ENCODE measurements around the gene RBM33.
A peak's percentile ranks its signal among the peaks of the same experiment; 100 is the strongest.

RBM33 gene

DNA sequence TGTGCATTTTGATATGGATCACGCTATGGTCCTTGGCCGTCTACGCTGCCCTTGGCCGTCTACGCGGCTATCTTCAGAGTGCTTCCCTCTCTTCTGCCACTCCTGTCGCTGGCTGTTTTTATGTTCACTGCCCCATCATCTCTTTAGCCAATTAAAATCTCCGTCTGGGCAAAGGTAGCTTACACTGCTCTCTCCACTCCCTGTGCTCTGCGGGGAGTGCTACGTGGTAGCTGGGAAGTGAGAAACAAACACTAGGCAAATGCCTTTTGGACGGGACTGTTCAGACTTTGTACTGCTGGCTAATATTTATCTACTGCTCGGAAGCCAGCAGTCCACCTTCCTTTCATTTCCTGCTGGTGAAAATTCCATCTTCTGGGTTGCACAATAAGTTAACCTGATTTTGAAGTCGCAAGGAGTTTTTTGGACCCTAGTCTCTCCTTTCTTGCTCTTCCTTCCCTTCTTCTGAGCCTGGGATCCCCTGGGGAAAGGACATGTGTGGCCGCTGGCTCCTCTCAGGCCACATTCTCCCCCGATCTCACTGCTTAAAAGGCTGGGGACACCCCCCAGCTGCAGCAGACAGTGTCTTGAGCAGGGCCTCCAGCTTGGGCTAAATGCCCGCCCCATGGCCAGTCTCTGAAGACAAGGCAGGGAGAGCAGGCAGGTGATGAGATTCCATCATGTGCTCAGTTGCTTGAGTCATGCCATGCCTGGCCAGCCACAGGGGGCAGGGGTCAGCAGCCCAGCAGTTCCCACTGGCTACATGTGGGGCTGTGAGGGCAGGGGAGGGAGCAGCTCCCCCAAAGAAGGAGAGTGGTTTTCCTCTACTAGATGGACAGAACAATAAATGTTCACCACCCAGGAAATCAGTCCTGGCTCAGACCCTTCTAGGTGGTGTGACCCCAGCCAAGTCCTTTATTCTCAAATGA is 25.5 kb upstream of the RBM33 start:
- DNase-seq, result no peak
- TF ChIP-seq POLR2A (IDR thresholded peaks at IDR 0.05; ENCODE audit: low read length), result no peak
- TF ChIP-seq GATA1 (IDR thresholded peaks at IDR 0.05; ENCODE audit: low read depth, low read length), result no peak

DNA sequence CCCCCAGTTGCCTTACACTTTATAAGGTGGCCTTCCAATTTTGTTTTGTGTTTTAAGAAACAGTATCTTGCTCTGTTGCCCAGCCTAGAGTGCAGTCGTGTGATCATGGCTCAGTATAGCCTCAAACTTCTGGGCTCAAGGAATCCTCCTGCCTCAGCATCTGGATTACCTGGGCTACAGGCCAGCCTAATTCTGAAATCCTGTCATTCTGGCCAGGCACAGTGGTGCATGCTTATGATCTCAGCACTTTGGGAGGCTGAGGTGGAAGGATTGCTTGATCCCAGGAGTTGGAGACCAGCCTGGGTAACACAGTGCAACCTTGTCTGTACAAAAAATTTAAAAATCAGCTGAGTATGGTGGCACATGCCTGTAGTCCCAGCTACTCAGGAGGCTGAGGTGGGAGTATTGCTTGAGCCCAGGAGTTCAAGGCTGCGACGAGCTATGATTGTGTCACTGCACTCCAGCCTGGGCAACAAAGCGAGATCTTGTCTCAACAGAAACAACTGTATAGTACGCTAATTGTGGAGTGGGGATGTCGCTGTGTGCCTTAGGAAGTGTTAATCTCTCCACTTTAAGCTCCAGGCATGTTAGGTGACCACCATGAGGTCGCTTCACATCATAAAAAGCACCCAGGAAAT is 24.7 kb upstream of the RBM33 start:
- no peak for DNase-seq
- TF ChIP-seq GATA1 (IDR thresholded peaks at IDR 0.05; ENCODE audit: low read depth, low read length) (no peak), POLR2A (IDR thresholded peaks at IDR 0.05; ENCODE audit: low read length) (no peak)

DNA sequence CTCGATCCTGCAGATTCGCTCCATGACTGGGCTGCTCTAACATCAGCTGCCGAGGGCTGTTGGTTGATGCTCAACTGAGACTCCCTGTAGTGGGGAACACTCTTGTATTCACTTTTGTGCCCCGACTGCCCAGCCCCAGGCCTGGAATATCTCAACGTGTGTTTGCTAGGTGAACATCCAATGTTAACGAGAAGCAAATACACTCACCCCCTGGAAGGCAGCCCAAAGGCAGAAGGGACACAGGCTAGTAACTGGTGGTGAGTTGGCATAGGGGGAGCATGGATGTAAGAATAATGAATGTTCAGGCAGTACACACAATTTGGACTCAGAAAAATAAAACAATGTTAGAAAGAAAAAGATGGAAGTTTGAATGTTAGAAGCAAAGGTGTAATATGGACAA is 24.0 kb upstream of the RBM33 start:
- DNase-seq, result no peak
- no peak for TF ChIP-seq GATA1 (IDR thresholded peaks at IDR 0.05; ENCODE audit: low read depth, low read length)
- TF ChIP-seq POLR2A (IDR thresholded peaks at IDR 0.05; ENCODE audit: low read length), result no peak

DNA sequence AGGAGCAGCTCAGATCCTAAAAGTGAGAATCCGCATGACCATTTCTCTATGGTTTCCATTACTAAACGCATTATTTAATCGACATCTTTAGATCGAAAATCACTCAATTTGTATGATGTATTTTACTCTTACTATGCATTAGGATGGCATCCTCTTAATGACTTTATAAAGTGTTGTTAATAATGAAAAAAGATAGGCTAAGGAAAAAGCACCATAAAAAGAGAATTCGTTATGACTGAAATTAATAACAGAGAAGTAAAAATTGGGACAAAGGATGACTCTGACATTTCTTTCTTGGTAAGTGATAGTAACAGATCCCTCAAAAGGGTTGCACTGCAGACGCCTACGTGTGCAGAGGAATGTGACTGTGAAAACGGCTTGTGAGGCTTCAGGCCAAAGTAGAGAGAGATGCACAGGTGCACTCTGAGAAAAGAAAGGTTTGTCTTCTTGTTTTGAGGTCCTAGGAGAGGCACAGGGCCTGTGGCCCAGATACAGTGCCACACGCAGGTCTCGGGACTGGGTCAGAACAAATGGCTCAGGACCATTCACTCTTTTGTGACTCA is 23.0 kb upstream of the RBM33 start:
- TF ChIP-seq GATA1 (IDR thresholded peaks at IDR 0.05; ENCODE audit: low read depth, low read length) (no peak), POLR2A (IDR thresholded peaks at IDR 0.05; ENCODE audit: low read length) (no peak)
- no peak for DNase-seq

DNA sequence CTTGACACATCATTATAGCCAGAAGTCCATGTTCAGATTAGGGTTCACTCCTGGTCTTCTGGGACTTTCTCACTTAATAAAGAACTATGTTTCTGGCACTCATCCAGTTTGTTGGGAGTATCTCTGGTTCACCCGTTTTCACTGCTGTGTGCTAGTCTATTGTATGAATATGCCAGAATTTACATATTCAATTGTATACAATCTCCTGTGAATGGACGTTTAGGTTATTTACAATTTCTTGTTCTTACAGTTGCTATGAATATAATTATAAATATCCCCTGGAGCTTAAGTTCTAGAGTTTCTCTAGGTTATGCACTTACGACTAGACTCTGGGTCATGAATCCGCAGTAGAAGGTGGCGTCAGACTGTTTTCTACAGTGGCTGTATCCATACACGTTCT is 20.0 kb upstream of the RBM33 start:
- no peak for DNase-seq
- TF ChIP-seq GATA1 (IDR thresholded peaks at IDR 0.05; ENCODE audit: low read depth, low read length), result no peak
- no peak for TF ChIP-seq POLR2A (IDR thresholded peaks at IDR 0.05; ENCODE audit: low read length)

DNA sequence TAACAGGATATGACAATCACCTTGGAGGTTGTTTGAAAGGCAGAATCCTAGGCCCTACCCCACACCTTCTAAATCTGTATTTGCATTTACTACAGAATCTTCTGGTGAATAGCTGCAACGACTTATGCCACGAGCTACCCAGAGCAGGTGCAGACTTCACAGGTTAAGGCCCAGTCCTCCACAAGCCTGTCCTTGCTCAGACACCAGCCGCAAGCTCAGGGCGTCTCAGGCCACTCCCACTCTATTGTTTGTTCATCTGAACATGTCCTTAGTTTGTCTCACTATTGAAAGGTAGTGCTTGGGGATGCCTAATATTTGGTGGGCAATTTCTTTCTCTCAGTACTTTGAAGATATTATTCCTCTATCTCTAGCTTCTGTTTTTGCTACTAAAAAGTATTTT is 18.9 kb upstream of the RBM33 start:
- TF ChIP-seq GATA1 (IDR thresholded peaks at IDR 0.05; ENCODE audit: low read depth, low read length) (no peak), POLR2A (IDR thresholded peaks at IDR 0.05; ENCODE audit: low read length) (no peak)
- no peak for DNase-seq

DNA sequence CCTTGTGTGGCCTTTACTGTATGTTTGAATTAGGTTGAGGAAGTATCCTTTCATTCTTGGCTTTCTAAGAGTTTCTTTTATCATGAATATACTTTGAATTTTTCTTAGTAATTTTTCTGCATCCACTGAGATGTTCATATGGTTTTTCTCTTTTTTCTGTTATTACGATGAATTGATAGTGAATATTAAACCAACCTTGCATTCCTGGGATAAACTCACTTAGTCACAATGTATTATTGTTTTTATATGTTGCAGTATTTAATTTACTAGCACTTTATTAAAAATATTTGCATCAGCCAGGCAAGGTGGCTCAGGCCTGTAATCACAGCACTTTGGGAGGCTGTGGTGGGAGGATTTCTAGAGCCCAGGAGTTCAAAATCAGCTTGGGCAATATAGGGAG is 15.3 kb upstream of the RBM33 start:
- no peak for DNase-seq
- TF ChIP-seq GATA1 (IDR thresholded peaks at IDR 0.05; ENCODE audit: low read depth, low read length), result no peak
- TF ChIP-seq POLR2A (IDR thresholded peaks at IDR 0.05; ENCODE audit: low read length), result no peak

DNA sequence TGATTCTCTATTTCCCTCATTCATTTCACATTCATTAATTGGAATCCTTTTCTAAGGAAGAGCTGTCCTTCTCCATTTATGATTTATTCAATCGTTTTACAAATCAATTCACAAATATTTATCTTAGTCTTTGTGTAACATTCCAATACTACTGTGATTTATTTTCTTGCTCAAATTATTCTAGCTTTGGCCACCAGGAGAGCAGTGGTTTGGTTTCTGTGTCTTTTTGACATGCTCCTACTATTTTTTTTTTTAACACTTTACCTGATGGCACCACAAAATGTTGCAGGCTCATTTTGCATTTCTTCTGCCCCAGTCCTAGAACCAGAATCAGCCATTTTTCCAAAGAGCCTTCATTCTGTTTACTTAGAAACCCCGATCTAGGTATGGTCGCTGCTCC is 13.3 kb upstream of the RBM33 start:
- TF ChIP-seq GATA1 (IDR thresholded peaks at IDR 0.05; ENCODE audit: low read depth, low read length), result no peak
- no peak for TF ChIP-seq POLR2A (IDR thresholded peaks at IDR 0.05; ENCODE audit: low read length)
- DNase-seq, result no peak

DNA sequence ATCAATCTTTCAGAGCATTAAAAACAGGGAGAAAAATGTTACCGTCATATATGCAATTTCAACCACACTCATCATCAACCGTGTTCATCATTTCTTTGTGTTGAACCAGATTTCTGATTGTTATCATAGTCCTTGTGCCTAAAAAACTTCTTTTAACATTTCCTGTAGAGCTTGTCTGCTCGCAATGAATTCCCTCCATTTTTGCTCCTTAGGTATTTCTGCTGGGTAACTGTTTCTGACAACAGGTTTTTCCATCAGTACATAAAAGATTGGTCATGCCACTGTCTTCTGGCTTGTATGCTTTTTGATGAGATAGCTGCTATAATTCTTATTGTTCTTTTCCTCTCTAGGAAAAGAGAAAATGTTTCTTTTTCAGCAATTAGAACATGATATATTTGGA is 8.6 kb upstream of the RBM33 start:
- no peak for DNase-seq
- no peak for TF ChIP-seq POLR2A (IDR thresholded peaks at IDR 0.05; ENCODE audit: low read length)
- TF ChIP-seq GATA1 (IDR thresholded peaks at IDR 0.05; ENCODE audit: low read depth, low read length), result no peak

DNA sequence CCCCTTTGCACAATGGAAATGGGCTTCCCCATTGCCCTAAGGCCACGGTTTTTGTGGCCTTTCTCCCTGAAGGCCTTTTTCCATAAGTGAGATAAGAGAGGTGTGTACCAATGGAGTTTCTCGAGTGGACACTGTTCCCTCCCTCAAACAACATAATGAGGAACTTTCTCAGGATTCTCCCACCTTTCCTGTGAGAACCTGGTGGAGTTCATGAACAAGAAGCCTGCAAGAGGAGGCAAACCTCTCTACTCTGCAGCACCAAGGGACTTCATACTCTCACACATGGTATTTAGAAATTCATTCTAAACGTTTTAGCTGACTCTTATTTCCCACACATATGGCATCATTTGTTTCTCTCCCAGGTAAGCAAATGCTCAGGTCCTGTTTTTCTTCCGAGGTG is 7.3 kb upstream of the RBM33 start:
- DNase-seq, result no peak
- TF ChIP-seq POLR2A (IDR thresholded peaks at IDR 0.05; ENCODE audit: low read length) (no peak), GATA1 (IDR thresholded peaks at IDR 0.05; ENCODE audit: low read depth, low read length) (no peak)

DNA sequence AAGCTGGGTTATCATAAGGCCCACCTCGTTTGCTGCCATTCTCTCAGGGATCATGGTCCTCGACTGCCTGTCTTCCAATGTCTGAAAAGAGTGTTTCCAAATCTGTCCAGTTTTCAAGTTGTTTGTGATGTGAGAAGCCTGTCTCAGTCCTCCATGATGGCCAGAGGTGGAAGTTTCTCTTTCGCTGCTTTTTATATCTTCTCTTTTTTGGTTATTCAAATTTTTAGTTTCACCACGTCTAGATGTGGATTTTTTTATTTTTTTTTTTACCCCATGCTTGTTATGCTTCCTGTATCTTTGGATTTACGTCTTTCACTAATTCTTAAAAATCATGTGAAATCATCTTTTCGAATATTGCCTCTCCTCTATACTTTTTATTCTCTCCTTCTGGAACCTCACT is 6.1 kb upstream of the RBM33 start:
- no peak for DNase-seq
- no peak for TF ChIP-seq POLR2A (IDR thresholded peaks at IDR 0.05; ENCODE audit: low read length)
- TF ChIP-seq GATA1 (IDR thresholded peaks at IDR 0.05; ENCODE audit: low read depth, low read length), result no peak

DNA sequence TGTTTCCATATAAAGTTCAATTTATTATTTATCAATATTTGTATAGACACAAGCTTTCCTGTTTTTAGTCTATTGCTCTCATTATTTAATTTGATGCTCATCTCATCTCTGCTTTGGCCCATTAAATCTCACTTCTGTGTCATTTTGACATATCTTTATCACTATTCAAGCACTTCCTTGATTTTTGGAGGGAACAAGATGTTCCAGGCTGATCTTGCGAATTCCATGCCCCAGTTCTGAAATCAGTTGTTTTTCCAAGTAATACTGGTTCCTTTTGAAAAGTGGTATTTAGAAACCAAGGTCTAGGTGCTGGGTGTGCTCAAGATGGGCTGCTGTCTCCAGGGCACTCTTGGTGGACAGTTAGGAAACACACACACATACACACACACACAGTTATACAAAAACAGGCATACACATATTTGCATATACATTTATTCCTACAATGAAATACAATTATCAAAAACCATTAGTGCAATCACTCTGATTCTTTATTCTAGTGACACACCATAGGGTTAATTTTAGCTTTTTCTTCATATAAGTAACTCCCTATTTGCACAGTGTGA is 4.4 kb upstream of the RBM33 start:
- DNase-seq, result no peak
- no peak for TF ChIP-seq GATA1 (IDR thresholded peaks at IDR 0.05; ENCODE audit: low read depth, low read length)
- no peak for TF ChIP-seq POLR2A (IDR thresholded peaks at IDR 0.05; ENCODE audit: low read length)

DNA sequence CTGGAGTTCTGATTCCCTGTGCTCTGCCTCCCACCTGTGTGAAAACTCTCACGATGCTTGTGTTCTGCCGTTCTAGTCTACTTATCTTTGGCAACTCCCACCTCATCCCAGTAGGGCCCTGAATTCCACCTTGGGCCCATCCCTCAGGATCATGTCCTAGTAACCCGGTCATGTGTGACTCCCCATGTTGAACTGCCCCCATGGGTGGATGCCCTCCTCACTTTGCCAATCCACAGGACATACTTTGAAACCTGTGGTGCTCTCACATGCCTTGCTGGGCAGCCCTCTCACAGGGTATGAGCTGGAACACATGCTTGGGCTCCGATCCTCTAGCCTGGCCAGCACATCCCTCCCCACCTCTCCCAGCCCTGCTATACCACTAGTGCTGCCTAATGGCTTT is 3.8 kb upstream of the RBM33 start:
- TF ChIP-seq POLR2A (IDR thresholded peaks at IDR 0.05; ENCODE audit: low read length) (no peak), GATA1 (IDR thresholded peaks at IDR 0.05; ENCODE audit: low read depth, low read length) (no peak)
- no peak for DNase-seq

DNA sequence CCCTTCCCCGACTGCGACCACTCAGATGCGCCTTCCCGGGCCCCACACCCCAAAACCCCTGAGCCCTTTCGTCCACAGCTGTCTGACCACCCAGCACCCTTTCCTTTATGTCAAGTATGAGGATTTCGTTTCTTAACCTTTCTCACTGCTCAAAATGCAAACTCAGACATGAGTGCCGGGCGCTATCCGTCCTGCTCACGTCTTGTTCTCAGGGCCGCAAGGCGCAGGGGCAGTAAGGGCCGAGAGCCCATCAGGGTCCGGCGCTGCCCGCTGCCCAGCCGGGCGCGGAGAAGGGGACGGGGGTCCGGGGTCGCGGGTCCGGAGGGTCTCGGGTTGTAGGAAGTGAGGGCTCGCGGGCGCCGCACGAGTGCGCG is 670 bp upstream of the RBM33 start:
- DNase-seq, result peak in 1 of 2 experiments; percentile 80
- TF ChIP-seq GATA1 (IDR thresholded peaks at IDR 0.05; ENCODE audit: low read depth, low read length) (no peak), POLR2A (IDR thresholded peaks at IDR 0.05; ENCODE audit: low read length) (no peak)
